NCI-H2227 (cell line): Measurements from ENCODE around the gene OTX2.
A peak's percentile ranks its signal among the peaks of the same experiment; 100 is the strongest.

Experiments
- DNase-seq: peaks from one replicate; lab custom pipeline; 2025; ENCODE audit not compliant: unreplicated experiment; lab: John Stamatoyannopoulos, UW

Gene OTX2

DNA sequence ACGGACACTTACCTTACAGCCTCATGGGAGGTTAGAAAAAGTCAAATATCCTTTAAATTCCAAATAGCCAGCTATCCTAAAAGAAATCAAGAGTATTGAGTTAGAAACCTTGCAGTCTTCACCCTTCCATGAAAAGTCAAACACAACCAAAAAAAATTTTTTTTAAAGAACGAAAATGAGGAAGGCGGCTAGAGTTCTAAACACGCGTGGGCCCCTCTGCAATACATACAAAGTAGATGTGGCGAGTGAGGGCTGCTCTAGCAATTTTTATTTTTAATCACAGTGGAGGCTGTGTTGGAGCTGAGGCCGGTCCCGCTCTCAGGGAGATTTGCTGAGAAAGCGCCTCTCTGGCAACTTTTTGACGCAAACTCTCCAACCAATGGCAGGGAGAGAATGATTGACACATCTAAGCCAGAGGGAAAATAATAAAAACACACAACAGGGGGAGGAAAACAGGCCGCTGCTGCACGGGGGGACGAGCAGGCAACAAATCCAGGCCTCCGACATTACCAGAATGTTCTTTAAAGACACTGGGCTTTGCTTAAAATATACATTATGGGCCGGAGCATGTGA lies at the start of gene OTX2:
TSS of gene OTX2 (minus strand) at position 333 of the 573 bp plus-strand sequence. CDS start 5,023 bp downstream, outside the sequence.
- no peak for DNase-seq

DNA sequence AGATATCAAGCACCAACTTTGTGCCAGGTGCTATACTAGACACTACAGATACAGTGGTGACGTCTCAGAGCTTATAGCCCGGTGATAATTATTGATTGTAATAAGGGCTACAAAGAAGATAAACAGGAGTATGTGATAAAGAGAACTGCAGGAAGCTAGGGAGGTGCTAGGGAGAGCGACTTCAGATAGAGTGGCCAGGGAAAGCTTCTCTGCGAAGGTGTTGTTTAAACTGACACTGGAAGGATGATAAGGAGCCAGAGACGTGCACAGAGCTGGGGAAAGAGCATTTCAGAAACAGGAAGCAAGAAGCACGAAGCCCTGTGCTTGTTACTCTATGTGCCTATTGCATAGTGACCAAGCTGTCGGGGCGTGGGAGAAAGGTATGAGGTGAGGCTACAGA lies 48.1 kb upstream of the OTX2 start:
- DNase-seq = no peak

DNA sequence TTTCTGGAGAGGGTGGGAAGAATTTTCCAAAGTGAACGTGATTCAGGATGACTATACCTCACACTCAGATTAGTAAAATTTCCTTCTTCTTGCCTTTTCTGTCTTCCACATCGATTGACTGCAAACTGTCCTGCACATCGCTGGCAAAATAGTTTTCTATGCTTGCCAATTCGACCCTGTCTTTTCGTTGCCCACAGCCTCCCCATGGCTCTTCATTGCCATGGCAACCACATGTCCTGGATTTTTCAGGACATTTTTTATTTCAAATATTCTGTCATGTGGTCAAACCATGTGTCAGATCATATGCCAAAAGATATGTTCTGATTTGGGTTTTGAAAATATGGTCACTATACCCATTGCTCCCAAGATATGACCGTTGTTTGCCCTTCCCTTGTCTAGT lies 46.9 kb upstream of the OTX2 start:
- DNase-seq = no peak

DNA sequence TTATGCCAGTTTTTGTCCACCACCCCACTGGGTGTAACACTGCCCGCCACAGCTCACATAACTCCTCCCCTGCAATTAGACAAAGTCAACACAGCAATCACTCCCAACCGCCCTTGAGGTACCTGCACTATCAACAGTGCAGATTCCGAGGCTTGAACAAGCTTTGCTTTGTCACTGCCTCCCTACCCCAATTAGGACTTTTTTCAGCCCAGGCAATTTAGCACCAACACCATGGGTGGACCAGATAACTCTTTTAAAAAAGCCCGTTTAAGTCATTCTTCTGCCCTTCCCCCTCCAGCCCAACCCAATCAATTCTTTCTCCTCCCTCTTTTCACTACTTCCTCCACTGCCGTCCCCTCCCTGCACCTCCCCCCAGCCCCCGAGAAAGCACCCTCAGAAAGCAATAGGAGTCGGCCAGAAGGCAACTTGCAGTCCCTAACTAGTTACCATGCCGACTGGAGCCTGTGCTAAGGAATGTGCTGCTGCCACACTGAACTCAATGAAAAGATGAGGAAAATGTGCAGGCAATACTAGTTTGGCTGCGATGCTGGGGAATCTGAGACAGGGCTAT lies 45.7 kb upstream of the OTX2 start:
- peak; percentile 54 for DNase-seq

DNA sequence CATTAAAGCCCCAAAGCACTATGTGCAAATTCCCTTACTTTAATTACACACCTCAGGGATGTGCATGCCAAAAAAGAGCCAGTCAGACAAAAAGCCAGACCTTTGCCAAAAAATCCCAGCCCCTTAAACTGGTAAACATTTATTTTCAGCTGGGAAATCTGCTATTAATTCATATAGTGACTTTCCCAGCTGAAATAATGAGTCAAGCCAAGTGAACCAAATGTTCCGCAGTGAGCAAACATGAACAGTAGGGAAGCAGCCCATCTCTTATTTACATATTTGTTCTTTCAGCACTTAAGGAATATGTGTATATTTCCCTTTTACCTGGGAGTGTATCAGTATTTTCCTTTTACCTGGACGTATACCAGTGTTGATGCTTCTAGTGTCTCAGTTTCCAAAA lies 44.0 kb upstream of the OTX2 start:
- no peak for DNase-seq

DNA sequence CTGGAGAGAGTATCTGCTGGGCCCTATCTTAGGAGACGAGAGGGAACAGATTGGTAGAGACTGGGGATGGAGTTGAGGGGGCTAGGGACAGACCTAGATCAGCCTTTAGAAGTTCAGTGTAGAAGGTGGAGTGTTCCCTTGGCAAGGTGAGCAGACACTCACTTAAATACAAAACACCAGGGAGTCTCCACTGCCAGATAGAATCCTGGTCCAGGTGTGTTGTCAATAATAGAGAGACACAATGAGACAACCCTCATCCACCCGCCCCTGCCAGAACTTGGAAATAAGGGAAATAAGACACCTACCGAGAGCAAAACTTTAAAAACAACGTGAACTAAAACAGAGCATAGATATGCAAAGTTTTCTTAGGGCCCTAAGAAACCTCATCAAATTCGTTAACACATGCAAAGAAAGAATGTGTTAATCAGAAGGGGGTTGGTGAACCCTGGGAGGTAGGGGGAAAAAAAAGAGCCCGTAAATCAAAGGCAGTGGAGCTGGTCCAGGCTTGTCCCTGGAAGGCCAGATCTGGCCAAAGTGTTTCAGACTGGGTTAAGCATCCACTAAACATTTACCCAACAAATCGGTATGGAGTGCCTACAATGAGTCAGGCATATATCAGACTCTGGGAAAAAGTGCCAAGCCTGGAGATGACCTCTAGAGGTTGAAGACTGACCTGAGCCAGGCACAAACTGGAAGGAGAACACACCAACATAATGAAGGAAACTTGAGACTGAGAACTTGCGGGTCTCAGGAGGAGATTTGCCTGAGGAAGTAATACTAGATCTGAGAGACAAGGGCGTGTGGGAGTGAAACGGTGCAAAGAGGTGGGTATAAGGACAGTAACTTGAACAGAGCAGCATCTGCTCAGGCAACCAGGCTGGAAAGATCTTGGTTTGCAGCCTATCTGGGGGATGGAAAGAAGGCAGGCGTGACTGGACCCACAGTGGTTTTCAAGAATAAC lies 37.0 kb upstream of the OTX2 start:
- no peak for DNase-seq

DNA sequence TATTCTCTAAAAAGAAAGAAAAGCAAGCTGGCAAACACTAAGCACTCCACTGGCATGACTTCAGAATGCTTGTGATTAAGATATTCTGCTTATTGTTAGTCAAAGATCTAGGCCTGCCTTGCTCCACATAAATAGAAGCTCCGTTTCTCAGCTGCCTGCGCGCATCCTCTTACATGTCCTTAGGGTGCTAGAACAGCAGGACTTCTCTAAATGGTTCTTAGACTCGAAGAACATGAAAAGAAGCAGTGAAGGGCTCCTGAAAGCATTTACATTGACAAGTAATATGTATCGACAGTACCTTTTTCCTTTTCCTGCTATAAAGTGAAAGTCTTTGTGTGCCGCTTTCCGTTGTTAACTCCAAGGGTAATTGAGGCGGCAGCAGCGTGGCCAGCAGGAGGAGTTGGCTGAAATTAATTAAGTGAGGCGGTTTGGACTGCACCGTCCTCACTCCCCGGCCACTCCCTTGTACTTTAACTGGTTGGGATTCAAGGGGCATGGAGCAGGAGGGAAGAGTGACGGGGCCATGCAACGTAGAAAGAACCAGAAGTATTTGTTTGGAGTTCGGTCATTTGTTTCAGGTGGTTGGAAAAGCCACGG lies 34.2 kb upstream of the OTX2 start:
- DNase-seq = no peak

DNA sequence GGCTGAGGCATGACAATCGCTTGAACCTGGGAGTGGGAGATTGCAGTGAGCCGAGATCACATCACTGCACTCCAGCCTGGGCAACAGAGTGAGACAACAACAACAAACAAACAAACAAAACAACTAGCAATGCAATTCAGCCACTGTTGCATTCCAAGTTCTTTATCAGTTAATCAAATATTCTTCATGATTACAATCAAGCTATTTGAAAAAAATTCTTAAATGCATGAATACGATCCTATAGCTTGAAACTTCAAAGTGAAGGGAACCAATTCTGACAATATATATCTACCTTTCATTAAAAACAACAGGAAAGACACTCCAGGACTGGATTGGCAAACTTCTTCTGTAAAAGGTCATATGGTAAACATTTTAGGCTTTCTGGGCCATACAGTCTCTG lies 31.3 kb upstream of the OTX2 start:
- DNase-seq = no peak

DNA sequence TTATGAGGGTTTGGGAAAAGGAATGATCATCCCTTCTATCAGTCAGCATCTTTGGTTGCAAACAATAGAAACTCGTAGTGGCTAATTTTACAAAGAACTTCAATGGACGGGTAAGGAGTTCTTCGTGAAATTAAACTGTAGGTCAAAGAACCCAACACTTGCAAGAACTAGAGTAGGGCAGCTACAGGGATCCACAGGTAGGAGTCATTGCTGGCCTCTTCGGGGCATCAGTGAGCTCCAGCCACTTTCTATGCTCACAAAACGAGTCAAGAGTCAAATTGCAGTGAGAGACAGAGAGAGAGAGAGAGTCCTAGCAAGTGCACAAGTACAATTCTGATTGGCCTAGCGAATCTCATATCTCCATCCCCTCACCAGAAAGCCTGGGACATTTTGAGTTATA lies 29.9 kb upstream of the OTX2 start:
- no peak for DNase-seq

DNA sequence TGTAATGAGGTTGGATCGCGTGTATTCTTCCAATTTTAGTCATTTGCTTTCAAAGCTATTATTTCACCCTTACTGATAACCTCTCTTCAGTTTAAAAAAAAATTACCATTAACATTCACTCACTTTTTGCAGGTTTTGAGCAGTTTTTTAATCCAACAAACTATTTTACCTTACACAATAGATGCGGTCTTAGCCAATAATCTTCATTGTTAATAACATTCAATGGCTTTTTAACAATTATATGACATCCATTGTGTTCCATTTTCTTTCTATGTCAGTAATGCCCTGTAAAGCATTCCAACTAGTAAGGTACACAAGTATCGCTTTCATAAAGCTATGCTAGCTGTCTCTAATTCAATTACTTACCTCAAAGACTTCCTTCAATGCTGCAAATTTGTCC lies 18.9 kb upstream of the OTX2 start:
- DNase-seq = no peak

DNA sequence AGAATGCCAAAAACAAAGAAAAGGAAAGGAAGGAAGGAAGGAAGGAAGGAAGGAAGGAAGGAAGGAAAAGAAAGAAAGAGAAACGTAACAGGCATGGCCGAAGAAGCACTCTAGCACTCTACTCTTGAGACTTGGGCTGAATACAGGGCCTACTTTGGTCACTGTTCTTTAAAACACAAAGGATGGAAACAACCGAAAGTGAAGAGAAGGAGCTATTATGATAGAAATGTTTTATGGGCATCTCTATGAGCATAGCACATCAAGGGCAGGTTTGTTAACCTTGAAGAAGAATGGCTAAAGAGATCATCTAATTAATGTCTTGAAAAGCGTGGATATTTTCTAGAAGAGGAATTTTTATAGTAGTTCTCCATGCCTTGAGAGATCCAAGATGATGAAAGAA lies 15.9 kb upstream of the OTX2 start:
- no peak for DNase-seq

DNA sequence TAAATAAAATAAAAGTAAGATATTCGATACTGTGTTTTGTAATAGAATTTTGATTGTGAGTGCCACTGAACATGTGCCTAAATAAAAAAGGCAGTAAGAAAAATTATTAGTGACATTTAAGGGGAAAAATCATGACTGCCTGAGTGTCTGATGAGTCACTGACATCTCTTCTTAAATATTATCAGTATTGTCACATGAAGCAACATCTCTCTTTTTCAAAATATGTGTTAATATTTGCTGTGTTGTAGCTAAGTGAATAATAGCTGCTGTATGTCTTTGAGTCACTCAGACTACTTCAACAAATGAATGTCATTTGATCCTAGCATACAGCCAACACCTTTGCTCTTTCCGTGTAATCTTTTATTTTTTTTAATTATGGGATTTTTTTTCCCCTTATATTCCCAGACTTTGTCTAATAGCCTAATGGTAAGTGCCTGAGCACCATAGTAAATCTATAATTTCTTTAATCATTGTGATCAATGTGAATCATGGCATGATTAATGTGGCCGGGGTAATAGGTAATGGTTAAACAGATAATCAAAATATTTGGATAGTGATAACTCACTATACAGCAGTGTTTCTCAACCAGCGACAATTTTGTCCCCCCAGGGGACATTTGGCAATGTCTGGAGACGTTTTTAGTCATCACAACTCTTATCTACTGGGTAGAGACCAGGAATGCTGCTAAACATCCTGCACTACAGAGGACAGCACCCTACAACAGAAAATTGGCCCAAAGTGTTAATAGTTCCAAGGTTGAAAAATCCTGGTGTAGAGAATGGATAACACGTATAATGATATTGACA lies 11.7 kb upstream of the OTX2 start:
- DNase-seq = no peak

DNA sequence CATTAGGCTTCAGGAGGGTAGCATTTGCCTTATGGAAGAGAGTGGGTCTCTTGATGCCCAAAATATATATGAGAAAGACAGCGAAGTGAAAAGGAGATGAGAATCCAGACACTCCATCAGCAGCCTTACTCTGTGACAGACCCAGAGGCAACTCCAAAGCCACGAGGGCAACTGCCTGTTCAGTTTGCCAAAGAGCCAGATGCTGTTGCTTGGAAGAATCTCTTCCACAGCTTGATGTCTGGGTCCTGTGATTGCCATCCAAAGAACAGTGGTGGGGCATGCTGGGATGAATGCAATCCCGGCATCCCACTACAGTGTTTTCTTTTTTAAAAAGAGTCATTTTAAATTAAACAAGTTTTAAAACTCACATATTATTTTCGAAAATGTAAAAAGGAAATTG lies 10.9 kb upstream of the OTX2 start:
- DNase-seq = no peak

DNA sequence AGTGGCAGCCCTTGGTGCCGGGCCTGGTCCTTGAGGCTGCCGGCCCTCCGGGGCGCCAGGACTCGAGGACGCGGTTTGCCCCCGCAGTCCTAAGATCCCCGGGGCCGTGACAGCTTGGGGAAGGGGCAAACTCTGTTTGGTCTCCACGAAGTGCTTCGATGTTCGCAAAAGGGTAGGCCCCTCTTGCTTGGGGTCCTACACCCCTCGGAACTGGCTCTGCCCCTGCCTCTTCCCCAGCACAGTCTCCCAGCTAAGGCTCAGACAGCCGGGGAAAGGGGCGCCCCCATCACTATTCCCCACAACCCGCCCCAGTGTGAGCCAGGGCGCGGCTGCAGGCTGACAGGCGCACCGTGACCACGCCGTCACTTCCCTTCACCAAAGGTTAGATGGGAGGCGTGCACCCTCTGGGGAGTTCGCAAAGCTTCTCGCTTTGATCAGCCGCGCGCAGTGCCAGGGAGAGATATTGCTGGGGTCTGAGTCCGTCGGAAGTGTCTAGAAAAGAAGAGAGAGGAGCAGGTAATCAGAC lies 7.2 kb upstream of the OTX2 start:
- DNase-seq = no peak

DNA sequence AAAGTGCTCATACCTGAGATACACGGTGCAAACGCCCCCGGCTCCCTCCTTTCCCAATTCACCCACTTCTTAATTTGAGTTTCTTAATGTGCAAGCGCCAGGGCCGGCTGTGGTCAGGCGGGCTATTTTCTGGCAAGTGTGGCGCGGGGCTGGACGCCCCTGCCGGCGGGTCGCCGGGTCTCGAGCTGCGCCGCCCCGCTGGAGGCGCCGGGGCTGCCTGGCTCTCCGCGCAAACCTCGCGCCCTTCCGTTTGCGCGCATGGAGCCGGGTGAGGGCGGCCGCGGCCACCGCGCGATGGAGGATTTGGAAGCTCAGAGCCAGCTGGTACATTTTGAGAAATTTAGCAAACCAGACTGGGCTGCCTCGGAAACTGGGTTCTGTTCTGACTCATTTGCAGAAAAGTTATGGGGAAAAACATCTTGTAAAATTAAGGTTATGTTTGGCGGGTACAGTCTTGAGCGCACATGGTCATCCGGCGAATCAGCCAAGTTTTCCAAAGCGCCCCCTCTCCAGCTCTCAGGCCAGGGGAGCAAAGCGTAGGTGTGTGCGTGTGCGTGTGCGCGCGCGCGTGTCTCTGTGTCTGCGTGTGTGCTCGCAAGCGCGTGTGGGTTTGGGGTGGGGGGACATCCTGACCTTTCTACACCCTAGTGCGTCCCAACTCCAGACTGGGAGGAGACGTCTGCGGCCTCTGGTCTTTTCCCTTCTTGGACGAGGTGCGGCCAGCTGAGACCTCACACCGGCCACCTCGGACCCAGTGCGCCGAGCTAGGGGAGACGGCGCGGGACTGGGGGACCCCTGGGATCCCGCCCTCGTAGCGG lies 6.5 kb upstream of the OTX2 start:
- peak; percentile 23 for DNase-seq

DNA sequence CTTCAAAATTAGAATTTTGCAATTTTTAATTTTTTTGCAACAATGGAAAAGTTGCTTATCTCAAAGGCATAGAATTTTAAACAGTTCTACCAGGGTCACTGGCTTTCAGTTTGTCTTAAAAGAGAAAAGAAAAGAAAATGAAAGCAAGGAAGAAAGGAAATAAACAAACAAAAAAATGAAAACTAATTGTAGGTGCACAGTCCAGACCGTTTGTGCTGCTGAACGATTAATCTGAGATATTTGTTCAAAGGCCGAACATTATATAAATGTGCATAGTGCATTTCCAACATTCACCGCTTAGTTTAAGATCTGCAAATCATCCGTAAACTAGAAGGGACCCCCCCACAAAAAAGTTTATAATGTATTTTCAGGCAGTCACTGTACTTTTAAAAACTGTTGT lies 5.5 kb upstream of the OTX2 start:
- DNase-seq = no peak

DNA sequence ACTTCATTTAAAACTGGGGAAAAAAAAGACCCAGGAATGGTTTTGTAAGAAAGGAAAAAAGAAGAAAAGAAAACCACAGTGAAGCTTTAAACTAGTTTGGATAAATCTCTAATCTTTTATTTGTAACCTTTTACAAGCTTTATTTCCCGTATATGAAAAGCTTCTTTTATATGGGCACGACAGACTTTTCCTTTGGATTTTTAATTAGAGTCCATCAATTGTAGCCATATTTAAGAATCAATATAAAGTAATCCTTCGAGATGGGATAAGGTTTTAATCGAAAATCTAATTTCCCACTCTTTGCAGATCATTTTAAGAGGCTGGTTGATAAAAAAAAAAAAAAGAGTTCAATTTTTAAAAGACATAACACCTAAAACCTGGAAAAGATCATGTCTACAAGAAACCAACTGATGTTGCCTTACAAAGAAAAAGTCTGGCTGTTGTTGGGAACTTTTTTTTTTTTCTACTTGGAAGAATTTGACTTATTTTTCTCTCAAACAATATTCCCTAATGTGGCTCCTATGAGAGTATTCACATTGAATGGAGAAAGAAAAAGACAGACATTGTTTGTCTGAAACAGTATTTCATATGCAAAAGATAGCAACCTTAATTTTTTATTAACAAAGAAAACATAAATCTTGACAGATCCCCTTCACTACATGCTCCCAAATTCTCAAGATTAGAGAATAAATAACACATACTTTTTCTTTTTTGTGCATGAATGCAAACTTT lies 4.9 kb upstream of the OTX2 start:
- no peak for DNase-seq

DNA sequence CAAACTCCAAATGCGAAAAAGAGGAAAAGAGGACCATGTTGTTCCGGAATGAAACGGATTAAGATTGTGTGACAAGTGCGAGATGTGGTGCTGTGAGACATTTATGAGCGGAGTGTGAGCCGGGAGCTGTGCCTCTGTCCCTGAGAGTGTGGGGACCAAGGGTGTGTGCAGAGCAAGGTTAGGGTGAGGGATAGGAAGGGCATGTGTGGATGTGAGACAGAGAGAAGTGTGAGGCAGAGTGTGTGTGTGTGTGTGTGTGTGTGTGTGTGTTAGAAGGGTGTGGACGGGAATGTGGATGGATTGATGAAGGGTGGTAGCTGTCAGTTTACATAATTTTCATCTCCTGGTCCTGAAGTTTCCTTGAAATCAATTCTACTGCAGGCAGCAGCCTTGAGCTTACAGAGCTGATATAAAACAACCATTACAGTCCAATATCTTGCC lies 4.3 kb upstream of the OTX2 start:
- DNase-seq = no peak

DNA sequence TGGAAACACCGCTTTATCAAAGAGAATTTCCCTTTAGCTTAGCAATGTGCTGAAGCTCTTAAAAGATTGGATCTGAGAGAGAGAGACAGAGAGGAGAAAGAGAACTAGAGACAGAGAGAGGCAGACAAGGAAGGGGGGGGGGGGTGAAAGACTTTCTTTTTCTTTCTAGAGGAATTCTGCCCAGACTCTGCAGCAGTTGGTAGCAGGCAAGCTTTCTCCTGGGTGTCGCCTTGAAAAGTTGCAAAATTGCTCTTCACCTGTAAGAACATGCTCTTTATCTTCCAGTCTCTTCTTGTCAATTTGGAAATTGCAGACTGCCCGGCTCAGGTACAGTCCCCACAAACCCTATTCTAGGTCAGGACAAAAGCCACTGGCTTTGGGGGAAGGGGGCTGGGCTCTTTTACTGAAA lies 2.9 kb upstream of the OTX2 start:
- DNase-seq = no peak
